Lung microvascular endothelial cell (primary cell): Measurements from ENCODE around the gene MMP20. TPM values are rescaled to one million over a fixed set of nuclear protein-coding genes. Genes with fewer than 3 reads are reported as not detected.
A peak's percentile ranks its signal among the peaks of the same experiment; 100 is the strongest.

Source experiments
- DNase-seq, 2 donors: peaks; one replicate each; pipeline versions ENCODE4 v3.0.0 to v3.0.0-alpha.2; 2010; ENCODE audit warnings: low read depth in 2 of 2
- total RNA-seq: library from RNA; depleted of rRNA; stranded (reverse); fragments of >200 nt; gene quantifications from 2 replicates; pipeline ENCODE4 v1.2.1, GENCODE V29; 2014

Gene MMP20
- total RNA-seq, 1 donor from 2014 or later: not detected

DNA sequence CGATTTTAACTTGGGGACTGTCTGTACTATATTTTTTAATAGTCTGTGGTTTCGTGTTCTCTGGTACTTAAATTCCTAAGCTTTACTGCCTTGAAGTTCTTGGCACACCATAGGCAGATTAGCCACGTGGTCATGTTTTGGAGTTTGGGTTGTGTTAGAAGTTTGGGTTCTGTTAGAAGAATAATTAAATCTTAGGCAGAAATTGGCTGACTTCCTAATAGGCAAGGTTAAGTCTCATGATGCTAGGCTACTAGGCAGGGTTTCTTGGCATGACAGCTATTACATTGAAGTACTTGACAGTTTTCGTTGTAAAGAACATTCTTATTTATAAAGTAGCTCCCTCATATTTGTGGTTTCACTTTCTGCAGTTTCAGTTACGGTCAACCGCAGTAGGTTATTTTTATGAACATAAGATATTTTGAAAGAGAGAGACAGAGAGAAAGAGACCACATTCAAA lies 64.5 kb downstream of the MMP20 start:
- DNase-seq: no peak

DNA sequence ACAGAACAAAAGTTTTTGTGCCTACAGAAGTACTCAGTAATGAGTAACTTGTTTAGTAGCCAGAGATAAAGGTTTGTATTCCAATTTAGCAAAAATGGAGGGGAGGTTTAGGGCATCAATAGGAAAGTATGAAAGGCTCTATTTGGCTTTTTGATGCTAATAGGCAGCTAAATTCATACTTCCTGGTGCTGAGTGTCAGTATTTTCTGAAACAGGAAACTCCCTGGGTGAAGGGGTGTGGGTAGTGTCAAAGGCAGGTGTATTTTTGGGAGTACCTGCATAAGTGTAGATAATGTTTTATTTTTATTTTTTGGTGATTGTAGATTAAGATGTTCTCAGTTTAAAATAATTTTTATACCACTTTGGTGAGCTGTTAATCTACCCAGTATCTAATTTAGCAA lies 65.3 kb downstream of the MMP20 start:
- DNase-seq: no peak

DNA sequence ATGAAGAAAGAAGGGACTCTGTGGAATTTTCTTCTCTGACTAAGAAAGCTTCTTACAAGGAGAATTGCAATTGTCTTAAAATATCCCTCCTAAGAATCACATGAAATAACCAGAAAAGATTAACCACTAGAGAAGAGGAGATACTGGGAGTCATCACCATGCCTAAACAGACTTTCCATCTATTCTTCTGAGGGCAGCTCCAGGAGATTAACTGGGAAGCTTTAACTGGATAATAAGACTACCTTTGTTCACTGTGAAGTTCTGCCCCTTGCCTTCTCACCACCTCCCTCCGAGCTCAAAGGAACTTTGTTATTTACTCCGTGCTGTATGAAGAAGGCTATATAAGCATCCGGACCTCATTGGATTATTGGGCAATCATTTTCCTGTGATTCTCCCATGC lies 70.0 kb downstream of the MMP20 start:
- no peak for DNase-seq

DNA sequence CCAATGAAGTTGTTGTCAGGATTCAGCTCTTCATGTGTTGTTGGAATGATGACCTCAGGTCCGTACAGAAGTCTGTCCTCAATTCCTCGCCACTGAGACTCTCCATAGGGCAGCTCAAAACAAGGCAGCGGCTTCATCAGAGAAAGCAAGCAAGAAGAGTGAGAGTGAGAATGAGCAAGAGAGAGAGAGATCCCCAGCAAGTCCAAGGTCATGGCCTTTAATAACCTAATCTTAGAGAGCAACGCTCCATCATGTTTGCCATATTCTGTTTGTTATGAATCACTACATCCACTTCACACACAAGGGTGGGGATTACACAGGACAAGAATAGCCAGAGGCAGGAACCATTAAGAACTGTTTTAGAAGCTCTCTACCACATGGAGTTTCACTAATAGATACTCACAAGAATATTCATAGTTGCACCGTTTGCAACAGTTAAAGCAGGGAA lies 71.3 kb downstream of the MMP20 start:
- no peak for DNase-seq

DNA sequence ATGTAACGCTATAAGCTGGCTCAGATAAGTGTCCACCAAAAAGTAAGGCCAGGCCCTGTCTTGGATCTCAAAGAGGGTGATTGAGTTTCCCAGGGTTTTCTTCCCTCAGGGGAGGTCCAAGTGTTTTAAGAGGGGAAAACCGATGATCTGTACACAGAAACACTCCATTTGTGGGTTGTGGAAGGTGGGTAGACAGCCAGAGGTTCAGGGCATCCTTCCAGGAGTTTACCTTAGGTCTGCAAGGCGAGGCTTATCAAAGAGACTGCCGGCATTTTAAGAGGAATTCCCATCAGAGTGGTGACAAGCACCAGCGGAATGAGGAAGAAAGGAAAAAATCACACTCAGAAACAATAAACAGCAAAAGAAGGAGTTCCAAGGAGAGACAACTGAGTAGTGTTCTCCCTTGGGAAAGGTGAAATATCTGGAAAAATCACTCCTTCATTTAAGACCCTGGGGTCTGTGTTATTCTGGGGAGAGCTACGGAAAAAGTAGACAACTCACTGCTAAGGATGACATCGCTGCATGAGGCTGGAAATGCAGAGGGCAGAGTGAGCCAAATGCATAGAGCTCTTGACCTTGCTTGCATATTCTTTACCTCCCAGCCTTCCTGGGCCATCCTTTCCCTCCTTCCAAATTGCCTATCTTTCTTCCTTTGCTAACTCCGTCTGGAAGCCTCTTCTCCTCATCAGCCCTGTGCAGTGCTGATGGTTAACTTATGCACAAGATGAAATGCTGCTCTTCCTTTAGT lies 72.5 kb downstream of the MMP20 start:
- no peak for DNase-seq

DNA sequence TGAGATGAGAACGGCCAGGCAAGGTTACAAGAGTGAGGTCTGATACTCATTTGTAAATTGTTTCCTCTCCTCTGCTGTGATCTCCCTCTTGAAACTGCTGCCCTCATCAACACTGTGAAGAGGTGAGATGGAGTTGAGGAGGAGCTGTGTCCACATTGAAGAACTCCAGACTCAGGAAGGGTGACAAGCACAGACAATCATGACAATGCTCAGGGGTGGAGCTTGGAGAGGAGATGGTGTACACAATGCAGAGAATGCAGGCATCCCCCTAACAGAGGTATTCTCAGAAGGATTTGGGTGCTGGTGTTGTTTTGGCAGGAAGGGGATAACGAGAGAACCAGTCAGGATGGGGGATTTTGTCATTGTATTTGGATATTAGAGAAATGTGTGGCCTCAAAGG lies 73.1 kb downstream of the MMP20 start:
- no peak for DNase-seq

DNA sequence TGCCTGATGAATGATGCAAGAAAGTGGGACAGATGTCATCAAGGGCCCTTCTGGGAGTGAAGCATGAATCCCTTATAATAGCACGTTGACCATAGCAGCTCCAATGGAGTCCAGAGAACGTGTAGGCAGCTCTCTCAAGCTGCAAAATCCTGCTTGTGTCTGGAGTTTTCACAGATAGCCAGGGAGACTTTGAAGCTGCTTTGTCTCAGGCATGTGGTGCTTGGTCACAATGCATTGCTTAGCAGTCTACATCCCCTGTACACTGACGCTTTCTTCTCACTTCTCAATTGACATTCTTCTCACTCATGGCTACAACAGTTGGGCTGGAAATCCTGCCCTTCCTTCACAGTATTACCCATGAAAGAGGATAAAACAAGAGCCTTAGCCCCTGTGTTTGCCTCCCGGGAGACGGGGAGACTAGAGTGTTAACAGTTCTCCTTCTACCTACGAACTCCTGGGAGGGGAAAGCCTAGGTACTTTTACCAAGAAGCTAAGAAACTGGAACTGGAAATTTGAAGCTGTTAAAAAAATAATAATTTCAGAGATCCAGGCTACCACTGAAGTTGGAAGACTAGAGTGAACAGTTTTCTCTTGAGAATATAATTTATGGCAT lies 73.9 kb downstream of the MMP20 start:
- no peak for DNase-seq

DNA sequence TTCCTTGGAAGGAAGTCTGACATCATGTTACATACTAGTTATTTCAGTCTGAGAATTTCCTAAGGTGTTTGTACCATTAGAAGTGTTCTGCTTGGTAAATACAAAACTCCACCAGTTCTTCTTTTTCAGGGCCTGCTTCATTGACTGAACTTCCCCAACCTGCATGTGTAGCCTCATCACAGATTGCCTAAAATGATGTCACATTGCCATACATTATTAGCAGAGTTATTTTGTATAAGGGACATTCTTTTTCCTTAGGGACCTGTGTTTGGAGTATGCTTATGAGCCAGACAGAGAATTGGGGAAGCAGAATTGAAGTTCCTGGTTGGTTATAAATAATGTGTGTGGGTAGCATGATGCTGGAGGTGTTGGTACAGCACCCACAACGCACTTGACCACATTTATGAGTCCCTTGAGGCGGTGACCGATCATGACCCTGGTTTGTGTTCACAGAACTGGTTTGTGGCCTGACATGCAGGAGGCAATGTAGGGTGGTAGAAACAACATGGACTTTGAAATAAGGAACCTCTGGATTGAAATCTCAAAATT lies 78.1 kb downstream of the MMP20 start:
- no peak for DNase-seq

DNA sequence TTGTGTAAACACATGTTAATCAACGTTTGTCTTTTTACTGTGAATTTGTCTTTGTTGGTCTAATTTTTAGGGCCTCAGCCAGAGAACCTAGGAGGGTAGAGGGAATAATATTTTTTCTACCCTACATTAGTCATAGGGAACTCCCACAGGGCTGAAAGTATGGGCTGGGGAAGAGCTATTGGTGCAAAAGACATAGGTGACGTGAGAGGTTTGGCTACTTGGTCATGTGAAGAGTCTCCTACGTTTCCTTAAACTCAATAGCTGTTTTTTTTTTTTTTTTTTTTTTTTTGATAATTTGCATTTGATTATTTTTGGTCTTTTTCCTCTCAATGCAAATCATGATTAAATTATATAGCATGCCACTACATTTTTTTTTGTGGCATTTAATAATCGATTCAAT lies 78.7 kb downstream of the MMP20 start:
- DNase-seq: no peak

DNA sequence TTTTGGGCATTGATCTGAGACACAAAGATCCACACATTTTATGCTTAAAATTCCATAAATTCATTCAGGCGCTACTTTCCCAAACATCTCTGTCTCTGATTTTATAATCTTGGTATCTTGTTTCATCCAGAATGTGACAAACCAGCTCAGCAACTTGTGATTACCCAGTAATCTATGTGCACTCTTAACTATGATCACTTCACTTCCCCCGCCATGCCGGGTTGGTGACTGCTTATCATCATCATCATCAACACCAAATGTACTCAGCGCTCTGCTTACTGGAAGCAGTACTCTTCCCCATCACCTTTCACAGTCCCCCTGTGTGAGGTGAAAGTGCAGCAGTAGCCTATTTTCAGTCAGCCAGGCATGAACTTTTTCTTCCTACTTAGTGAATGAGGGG lies 79.4 kb downstream of the MMP20 start:
- no peak for DNase-seq

DNA sequence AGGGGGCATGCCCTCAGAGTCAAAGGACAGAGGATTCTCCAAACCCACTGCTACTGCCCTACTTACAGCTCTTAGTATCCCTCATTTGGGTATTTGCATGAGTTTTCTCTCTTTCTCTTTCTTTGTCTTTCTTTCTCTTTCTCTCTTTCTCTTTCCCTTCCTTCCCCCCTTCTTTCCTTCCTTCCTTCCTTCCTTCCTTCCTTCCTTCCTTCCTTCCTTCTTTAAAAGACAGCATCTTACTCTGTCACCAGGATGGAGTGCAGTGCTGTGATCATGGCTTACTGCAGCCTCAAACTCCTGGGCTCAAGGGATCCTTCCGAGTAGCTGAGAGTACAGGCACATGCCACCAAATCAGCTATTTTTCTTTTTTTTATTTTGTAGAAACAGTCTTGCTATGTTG lies 80.5 kb downstream of the MMP20 start:
- DNase-seq: no peak

DNA sequence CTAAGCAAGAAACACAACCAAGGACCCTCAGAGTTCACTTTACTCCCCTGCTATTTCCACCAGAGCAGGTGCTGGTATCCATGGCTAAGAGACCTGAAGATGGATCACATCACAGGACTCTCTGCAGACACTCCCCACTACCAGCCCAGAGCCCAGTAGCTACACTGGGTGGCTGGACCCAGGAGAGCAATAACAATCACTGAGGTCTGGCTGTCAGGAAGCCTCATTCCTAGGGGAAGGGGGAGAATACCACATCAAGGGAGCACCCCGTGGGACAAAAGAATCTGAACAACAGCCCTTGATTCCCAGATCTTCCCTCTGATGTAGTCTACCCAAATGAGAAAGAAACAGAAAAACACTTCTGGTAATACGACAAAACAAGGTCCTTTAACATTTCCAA lies 85.6 kb downstream of the MMP20 start:
- DNase-seq: no peak

DNA sequence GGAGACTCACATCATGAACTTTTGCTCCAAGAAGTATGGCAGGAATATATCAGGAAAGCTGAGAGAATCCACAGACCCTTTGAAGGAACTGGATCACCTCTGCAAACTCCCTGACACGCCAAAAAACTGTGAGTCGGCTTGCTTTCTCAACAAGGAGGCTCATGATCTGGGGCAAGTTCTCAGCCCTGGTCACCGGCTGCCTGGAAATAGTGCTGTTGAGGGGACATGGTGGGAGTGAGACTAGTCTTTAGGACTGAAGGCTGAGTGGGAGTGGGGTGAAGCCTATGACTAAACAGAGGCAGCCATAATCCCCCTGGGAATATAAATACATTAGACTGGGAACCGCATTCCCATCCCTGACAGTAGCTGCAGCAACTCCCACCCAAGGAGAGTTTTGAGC lies 86.2 kb downstream of the MMP20 start:
- no peak for DNase-seq

DNA sequence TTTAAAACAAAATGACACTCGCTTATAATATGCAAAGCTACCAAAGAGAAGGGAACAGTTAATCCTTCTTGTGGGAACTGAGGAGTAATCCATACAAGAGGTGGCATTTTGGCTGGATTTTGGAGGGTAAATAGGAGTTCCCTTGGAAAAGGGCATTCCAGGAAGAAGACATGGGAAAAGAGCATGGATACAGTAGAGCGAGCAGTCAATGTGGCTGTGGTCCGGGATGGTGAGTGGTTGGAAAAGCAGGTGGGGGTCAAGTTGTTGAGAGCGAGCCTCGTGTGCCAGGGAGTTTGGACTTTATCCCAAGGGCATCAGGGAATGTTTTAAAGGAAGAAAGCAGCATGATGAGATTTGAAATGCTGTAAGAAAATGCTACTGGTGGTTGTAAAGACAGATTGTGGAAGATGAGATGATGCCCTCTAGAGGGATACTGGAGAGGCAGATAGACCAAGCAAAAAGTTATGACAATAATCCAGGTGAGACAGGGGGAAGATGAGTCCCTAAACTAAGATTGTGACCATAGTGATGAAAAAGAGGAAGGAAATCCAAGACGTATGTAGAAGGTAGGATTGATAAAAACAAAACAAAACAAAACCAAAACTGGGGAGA lies 90.8 kb downstream of the MMP20 start:
- no peak for DNase-seq

DNA sequence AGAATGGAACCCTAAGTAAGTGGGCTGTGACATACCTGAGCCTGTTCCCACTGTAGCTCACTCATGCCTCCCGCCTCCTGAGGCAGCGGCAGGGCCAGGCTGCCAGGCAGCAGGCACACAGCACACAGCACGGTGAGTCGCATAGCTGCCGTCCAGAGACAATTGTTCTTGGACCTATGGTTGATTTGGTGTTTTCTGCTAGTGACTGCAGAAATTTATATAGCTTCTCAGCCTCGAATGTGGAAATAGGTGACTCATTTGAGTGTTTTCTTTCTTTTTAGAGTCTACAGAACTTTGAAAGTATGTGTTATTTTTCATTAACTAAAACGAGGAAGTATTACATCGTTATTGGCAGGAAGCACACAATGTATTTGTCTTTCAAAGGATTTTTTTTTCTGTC lies 94.6 kb downstream of the MMP20 start, which contains the start of gene MMP7:
MMP7 (minus strand) TSS at position 190 of the 400 bp plus-strand sequence; CDS start at position 143, 47 bp downstream.
- peak; percentile 47 to 59 for DNase-seq

DNA sequence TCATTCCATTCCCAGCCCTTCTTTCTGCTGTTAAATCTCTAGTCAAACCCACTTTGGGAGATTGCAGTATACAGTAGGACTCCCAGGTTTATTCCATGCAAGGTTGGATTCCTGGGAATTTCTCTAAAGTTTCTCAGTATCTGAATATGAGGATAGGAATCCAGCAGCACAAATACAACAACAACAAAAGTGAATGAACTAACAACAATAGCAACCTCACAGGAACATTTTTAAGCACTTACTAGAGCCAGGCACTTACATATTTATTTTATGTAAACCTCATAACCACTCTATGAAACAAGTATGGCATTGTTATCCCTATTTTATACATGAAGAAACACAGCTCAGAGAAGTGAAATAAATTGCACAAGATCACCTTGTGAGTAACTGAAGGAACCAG lies 96.5 kb downstream of the MMP20 start:
- no peak for DNase-seq

DNA sequence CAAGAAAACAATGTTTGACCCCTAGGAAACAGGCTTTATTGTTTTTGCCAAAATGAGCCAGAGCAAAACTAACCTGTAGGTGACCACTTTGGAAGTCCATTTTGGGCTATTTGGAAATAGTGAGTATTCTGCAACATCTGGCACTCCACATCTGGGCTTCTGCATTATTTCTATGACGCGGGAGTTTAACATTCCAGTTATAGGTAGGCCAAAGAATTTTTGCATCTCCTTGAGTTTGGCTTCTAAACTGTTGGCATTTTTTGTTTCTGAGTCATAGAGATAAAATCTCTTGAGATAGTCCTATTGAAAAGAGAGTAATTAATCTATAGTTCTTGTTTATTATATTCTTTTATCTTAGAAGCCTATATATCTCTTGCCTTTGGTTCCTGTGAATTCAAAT lies 97.4 kb downstream of the MMP20 start:
- no peak for DNase-seq

DNA sequence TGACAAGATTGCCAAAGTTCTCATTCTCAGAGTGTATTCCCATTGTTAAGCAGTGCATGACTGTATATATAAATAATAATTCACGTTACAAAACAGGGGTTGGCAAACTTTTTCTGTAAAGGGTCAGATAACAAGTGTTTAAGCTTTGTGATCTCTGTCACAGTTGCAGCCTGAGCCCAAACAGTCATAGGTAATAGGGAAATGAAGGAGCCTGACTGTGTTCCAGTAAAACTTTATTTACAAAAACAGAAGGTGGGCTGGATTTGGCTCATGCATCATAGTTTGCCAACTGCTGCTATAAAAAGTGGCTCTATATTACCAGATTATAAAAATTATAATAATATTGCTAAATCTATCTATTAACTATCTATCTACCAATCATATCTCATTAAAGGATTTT lies 98.1 kb downstream of the MMP20 start:
- no peak for DNase-seq
